Astrocyte of the cerebellum (primary cell): ENCODE data around the gene ANG.

Experiments used
- DNase-seq: peaks from one replicate; pipeline ENCODE4 v3.0.0-alpha.2; 2011; ENCODE audit warnings: low read depth
- H3K4me3 ChIP-seq: 2 replicates; pipeline ENCODE4 v1.5.1; 2011; ENCODE audit warnings: mild to moderate bottlenecking, low read depth, low read length, moderate library complexity
- in situ Hi-C: cut with HindIII; loops from 2 replicates; pipeline ENCODE4 v1.10.0; 2017; ENCODE audit warnings: low sequenced_read_pairs
- TF ChIP-seq, protein P1 (sequence below): IDR thresholded peaks from 2 replicates; pipeline ENCODE4 v1.5.1; 2012; ENCODE audit warnings: low read length, low read depth, moderate library complexity, mild to moderate bottlenecking; ENCODE audit errors: missing control alignments

Gene ANG

DNA sequence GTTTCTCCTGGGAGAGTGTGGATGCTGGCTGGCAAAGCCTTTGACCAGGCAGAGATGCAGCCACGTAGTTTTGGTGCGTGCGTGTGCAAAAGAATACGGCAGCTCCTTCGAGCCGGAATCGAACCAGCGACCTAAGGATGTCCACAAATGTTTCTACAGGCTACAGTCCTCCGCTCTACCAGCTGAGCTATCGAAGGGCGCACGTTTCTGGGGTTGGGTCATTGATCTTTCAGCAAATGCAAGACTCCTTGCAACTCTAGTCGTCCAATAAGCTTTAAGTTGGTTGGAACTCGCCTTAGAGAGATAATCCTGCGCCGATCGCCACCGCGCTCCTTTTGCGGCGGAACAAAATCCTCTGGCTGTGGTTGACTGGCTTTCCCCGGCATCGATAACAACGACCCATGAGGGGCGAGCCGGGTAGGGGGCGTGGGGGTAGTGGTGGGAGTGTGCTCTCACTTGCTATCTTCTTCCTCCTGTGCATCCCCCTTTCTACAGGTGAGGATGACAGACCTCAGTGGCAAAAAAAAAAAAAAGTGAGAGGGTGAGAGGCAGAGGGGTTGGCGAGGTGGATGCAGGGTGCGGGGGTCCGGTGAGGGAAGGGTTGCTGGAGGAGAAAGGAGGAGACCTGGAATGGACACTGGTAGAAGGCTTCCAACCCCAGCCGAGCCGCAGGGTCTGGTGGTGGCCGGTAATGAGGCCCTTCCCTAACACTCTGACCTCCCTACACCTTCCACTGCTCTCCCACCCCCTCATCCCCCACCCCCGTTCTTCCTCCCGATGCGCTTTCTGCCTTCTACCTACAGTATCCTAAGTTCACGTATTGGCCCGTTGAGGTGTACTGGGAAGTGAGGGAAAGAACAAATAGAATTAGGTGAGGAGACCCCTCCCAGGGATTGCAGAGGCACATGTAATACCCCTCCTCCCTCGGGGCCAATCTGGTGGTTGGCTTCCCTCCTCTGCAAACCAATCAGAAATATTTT is 35.3 kb upstream of the ANG start:
- H3K4me3 ChIP-seq: no peak overlapping the region

DNA sequence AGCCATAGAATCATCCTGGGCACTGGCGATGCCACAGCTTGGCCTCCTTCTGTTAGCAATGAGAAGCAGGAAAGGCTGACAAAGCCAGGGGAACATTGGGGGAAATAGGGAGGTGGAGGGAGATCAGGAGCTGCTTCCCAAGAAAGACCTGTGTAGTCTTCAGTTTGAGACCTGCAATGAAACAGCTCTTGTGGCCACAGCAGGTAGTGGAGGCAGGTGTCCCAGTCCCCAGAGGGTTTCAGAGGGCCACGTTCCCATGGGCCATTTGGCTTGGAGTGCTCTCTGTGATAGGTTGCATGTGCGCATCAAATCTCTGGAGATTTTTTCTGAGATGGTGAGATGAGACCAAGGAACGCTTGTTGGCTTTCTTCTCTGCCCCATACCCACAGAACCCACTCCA is 32.7 kb upstream of the ANG start:
- in situ Hi-C loops: no loop called here
- no peak for DNase-seq
- H3K4me3 ChIP-seq: no peak overlapping the region
- TF ChIP-seq, protein P1, sequence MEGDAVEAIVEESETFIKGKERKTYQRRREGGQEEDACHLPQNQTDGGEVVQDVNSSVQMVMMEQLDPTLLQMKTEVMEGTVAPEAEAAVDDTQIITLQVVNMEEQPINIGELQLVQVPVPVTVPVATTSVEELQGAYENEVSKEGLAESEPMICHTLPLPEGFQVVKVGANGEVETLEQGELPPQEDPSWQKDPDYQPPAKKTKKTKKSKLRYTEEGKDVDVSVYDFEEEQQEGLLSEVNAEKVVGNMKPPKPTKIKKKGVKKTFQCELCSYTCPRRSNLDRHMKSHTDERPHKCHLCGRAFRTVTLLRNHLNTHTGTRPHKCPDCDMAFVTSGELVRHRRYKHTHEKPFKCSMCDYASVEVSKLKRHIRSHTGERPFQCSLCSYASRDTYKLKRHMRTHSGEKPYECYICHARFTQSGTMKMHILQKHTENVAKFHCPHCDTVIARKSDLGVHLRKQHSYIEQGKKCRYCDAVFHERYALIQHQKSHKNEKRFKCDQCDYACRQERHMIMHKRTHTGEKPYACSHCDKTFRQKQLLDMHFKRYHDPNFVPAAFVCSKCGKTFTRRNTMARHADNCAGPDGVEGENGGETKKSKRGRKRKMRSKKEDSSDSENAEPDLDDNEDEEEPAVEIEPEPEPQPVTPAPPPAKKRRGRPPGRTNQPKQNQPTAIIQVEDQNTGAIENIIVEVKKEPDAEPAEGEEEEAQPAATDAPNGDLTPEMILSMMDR: no peak

More for the DNA sequence above, 35.3 kb upstream of the ANG start:
- TF ChIP-seq, protein P1: no peak
- in situ Hi-C loops: no loop called here
- DNase-seq: no peak

DNA sequence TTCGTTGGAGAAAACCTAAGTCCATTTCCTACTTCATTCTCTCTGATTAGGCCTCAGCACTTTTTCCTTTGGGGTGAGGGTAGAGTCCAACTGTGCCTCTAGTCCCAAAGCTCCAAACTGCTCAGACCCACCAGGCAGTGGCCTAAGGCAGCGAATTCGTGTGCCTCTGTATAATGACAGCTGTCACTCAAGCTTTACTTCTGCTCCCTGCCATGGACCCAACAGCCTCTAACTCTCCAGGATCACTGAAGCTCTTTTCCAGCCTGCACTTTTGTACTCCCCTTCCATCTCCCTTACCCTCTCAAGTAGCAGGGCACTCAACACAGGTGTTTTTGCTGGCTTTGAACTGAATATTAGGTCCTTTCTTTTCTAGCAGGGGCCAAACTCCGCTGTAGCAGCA is 32.3 kb upstream of the ANG start:
- TF ChIP-seq, protein P1: no peak
- in situ Hi-C loops: no loop called here
- H3K4me3 ChIP-seq: no peak overlapping the region
- DNase-seq: no peak

DNA sequence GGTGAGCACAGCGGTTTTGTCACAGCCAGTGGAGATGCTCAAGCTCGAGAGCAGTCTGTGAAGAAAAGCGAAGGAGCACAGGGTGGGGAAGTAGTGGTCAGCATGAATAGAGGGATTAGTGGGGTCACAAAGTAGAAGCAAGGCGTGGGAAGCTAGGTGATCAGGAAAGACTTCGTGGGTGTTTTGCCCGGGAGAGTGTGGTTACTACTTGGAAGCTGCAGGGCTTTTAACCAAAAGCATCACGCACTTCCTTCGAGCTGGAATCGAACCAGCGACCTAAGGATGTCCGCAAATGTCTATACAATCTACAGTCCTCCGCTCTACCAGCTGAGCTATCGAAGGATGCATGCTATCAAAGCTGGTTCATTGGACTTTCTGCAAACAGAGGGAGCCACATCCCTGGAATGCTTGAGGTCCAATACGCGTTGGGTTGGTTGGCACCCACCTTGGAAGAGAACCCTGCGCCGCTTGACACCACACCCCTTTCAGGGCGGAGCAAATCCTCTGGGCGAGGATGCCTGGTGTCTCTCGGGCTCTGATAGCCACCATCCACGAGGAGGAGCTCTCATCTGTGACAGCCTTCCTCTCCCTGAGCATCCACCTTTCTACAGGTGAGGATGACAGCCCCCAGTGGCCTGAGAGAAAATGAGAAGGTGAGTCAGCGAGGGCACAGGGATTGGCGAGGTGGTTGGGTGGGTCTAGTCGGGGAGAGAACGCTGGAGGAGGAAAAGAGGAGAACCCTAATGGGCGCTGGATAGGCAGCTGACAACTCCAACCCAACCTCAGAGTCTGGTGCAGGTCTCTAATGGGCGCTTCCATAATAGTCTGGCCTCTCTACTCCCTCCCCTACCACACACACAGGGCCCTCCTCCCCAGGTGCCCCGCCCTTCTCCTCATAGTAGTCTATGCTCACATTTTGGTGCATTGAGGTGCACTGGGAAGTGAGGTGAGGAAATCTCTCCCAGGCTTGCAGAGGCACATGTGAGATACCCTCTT is 31.1 kb upstream of the ANG start:
- no peak for DNase-seq
- in situ Hi-C loops: no loop called here
- no peak overlapping the region for H3K4me3 ChIP-seq
- TF ChIP-seq, protein P1: no peak

DNA sequence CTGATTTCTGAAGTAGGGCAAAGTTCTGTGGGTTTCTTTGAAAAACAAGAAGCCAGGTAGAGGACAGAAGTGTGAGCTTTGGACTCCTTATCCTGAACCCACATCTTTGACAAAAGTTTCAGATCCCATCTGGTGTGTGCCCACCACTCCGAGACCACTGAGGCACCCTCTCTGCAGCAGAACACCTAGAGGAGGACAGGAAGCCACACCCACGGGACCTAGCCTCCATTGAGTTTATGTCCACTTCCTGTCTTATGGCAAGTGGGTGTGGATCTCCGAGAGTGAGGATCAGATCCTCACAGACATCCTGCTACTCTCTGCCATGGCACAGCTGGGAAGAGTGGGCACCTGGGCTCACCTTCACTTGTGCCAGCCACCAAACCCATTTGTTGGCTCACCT is 30.3 kb upstream of the ANG start:
- TF ChIP-seq, protein P1: no peak
- in situ Hi-C loops: no loop called here
- DNase-seq: no peak
- H3K4me3 ChIP-seq: no peak overlapping the region

DNA sequence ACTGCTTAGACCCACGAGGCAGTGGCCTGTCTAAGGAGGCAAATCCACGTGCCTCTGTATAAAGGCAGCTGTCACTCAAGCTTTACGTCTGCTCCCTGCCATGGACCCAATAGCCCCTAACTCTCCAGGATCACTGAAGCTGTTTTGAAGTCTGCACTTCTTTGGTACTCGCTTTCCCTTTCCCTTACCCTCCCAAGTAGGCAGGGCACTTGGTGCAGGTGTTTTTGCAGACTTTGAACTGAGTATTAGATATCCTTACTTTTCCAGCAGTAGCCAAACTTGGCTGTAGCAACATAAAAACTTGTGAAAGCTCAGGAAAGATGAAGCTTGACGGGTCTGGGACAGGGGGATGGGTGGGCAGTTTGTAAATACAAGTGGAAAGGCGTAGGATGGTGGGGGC is 29.2 kb upstream of the ANG start:
- DNase-seq: no peak
- TF ChIP-seq, protein P1: no peak
- no peak overlapping the region for H3K4me3 ChIP-seq
- in situ Hi-C loops: no loop called here
